ENCODE data around the gene INPP5A. TPM values are rescaled to one million over a fixed set of nuclear protein-coding genes. Genes with fewer than 3 reads are reported as not detected.

The INPP5A gene
- total RNA-seq, 2 donors from 2014 or later: 9.2 to 14.5 TPM

- no peak overlapping the region for H3K27ac ChIP-seq
- WGBS, 2 donors: 94 to 100% methylated on average over 7 to 22 of the region's 22 CpGs
- no peaks in the 10 kb centered on the region for H3K4me1 ChIP-seq
- TF ChIP-seq POLR2A (IDR thresholded peaks at IDR 0.05): no peak
- TF ChIP-seq, protein P1, sequence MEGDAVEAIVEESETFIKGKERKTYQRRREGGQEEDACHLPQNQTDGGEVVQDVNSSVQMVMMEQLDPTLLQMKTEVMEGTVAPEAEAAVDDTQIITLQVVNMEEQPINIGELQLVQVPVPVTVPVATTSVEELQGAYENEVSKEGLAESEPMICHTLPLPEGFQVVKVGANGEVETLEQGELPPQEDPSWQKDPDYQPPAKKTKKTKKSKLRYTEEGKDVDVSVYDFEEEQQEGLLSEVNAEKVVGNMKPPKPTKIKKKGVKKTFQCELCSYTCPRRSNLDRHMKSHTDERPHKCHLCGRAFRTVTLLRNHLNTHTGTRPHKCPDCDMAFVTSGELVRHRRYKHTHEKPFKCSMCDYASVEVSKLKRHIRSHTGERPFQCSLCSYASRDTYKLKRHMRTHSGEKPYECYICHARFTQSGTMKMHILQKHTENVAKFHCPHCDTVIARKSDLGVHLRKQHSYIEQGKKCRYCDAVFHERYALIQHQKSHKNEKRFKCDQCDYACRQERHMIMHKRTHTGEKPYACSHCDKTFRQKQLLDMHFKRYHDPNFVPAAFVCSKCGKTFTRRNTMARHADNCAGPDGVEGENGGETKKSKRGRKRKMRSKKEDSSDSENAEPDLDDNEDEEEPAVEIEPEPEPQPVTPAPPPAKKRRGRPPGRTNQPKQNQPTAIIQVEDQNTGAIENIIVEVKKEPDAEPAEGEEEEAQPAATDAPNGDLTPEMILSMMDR (IDR thresholded peaks at IDR 0.05): no peak
- ATAC-seq (no peak), DNase-seq (no peak)
- H3K4me3 ChIP-seq: no peak overlapping the region
- H3K36me3 ChIP-seq (replicated peaks in 1 of 2; ENCODE audit: insufficient read depth in 1 of 2, low read depth in 2 of 2): peaks cover 0 to 2% of the 10 kb centered on the region in 2 donors
- no peaks in the 10 kb centered on the region for H3K27me3 ChIP-seq
- no peaks in the 10 kb centered on the region for H3K9me3 ChIP-seq
- intact Hi-C loops (cut with DNase I): no loop called here
Measured at GRCh38 chr10:132728741-132729140, 191.2 kb downstream of the INPP5A start.

DNA sequence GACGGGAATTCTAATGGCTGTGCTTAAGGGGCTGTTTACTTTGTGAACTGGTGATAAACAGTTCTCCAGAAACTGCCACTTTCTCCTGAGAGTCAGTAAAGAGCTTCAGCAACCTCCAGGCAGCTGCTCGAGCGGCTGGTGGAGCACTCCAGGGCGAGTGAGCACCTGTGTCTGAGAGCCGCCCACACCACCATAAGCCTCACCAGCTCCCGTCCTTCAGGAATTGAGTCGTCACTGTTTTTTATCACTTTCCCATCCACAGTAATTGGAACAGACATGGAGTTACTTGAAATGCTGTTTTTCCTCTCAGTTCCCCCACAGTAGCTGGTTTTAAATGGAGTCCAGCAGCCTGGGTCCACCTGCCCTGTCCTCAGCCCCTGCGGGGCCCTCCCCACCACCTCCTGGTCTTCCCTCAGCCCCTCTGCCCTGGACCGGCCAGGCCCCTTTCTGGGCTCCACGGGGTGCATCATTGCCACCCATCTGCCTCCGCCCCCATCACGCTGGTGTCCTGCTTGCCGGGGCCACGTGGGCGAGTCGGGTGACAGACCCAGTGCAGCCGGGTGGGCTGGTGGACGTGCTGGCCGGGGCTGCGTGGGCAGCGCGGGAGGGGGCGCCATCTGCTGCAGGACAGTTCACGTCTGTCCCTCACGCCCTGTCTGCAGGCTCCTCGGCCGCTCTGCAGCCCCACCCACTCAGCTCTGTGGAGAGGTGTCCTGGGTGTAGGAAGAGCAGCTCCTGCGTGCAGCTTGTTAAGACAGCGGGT lies 192.4 kb downstream of the INPP5A start:
- no peaks in the 10 kb centered on the region for H3K27me3 ChIP-seq
- intact Hi-C loops (cut with DNase I): no loop called here
- no peak overlapping the region for H3K4me3 ChIP-seq
- no peak for DNase-seq
- ATAC-seq: no peak
- H3K36me3 ChIP-seq (replicated peaks in 1 of 2; ENCODE audit: insufficient read depth in 1 of 2, low read depth in 2 of 2): peaks cover 0 to 2% of the 10 kb centered on the region in 2 donors
- no peaks in the 10 kb centered on the region for H3K4me1 ChIP-seq
- 93 to 95% methylated on average over 23 to 26 of the region's 29 CpGs for WGBS, 2 donors
- H3K27ac ChIP-seq: no peak overlapping the region
- TF ChIP-seq, protein P1 (IDR thresholded peaks at IDR 0.05): no peak
- TF ChIP-seq POLR2A (IDR thresholded peaks at IDR 0.05): no peak
- H3K9me3 ChIP-seq: no peaks in the 10 kb centered on the region

GRCh38 chr10:132730573-132730953 lies 193.0 kb downstream of the INPP5A start:
- intact Hi-C loops (cut with DNase I): no loop called here
- Histone ChIP-seq H3K27ac (no peak overlapping the region), H3K9me3 (no peaks in the 10 kb centered on the region), H3K4me3 (no peak overlapping the region), H3K4me1 (no peaks in the 10 kb centered on the region), H3K27me3 (no peaks in the 10 kb centered on the region), H3K36me3 (replicated peaks in 1 of 2; ENCODE audit: insufficient read depth in 1 of 2, low read depth in 2 of 2) (peaks cover 0 to 2% of the 10 kb centered on the region in 2 donors)
- DNase-seq (no peak), ATAC-seq (no peak)
- TF ChIP-seq, protein P1 (IDR thresholded peaks at IDR 0.05): no peak
- TF ChIP-seq POLR2A (IDR thresholded peaks at IDR 0.05): no peak
- WGBS, 2 donors: 90% methylated on average over 7 to 15 of the region's 15 CpGs

- H3K27me3 ChIP-seq: no peaks in the 10 kb centered on the region
- ATAC-seq (no peak), DNase-seq (no peak)
- H3K27ac ChIP-seq: no peak overlapping the region
- H3K9me3 ChIP-seq: no peaks in the 10 kb centered on the region
- TF ChIP-seq POLR2A (IDR thresholded peaks at IDR 0.05): no peak
- H3K4me1 ChIP-seq: no peaks in the 10 kb centered on the region
- intact Hi-C loops (cut with DNase I): no loop called here
- 88 to 94% methylated on average over 14 to 20 of the region's 20 CpGs for WGBS, 2 donors
- no peak overlapping the region for H3K4me3 ChIP-seq
- H3K36me3 ChIP-seq (replicated peaks in 1 of 2; ENCODE audit: insufficient read depth in 1 of 2, low read depth in 2 of 2): no peaks in the 10 kb centered on the region
Measured at GRCh38 chr10:132732518-132732917, 194.9 kb downstream of the INPP5A start.

GRCh38 chr10:132733926-132734325 lies 196.3 kb downstream of the INPP5A start:
- Histone ChIP-seq H3K36me3 (replicated peaks in 1 of 2; ENCODE audit: insufficient read depth in 1 of 2, low read depth in 2 of 2) (no peaks in the 10 kb centered on the region), H3K27me3 (no peaks in the 10 kb centered on the region), H3K4me1 (no peaks in the 10 kb centered on the region), H3K27ac (no peak overlapping the region), H3K9me3 (no peaks in the 10 kb centered on the region), H3K4me3 (no peak overlapping the region)
- 98 to 100% methylated on average over 2 to 16 of the region's 19 CpGs for WGBS, 2 donors
- DNase-seq: no peak
- TF ChIP-seq, protein P1 (IDR thresholded peaks at IDR 0.05): no peak
- TF ChIP-seq POLR2A (IDR thresholded peaks at IDR 0.05): no peak
- no peak for ATAC-seq
- intact Hi-C loops (cut with DNase I): no loop called here
